NCI-H2227 (cell line): ENCODE data around the gene ATP6V0A1.

ENCODE experiments used
- DNase-seq: peaks from one replicate; lab custom pipeline; 2025; ENCODE audit not compliant: unreplicated experiment; lab: John Stamatoyannopoulos, UW

ATP6V0A1 gene

DNA sequence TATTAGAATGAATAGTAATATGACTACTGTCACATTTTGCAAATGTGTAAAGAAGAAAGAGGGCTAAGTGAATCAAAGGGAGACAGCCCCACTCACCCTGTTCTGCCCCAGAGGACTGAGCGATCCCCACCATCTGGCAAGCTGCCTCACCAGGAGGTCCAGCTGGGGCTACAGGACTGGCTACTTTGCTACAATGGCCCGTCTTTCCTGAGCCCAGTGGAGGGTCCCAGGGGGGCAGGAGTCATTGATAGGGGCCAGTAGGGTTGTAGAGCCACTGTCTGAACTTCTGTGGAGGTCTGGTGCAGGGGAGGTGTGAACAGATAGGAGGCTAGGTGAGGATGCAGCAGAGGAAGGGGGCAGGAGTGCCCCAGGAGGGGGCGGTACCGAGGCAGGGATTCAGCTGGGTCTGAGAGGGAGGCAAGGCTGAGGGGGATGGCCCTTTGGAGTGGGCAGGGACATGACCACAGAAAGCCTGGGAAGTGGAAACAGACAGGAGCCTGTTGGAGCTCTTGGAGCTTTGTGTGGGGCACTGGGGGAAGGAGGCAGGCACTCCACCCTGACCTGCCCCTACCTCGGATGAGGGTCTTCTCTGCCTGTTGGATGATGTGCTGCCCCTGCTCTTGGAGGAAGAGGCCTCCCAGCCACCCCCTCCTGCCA is 97.4 kb downstream of the ATP6V0A1 start:
- peak; percentile 32 for DNase-seq

DNA sequence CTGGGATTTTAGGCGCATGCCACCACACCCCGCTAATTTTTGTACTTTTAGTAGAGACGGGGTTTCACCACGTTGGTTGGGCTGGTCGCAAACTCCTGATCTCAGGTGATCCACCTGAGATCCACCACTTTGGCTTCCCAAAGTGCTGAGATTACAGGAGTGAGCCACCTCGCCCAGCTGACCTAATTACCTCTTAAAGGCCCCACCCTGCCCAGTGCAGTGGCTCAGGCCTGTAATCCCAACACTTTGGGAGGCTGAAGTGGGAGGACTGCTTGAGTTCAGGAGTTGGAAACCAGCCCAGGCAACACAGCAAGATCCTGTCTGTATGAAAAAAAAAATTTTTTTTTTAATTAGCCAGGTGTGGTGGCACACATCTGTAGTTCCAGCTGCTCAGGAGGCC is 100.4 kb downstream of the ATP6V0A1 start:
- DNase-seq, result no peak

DNA sequence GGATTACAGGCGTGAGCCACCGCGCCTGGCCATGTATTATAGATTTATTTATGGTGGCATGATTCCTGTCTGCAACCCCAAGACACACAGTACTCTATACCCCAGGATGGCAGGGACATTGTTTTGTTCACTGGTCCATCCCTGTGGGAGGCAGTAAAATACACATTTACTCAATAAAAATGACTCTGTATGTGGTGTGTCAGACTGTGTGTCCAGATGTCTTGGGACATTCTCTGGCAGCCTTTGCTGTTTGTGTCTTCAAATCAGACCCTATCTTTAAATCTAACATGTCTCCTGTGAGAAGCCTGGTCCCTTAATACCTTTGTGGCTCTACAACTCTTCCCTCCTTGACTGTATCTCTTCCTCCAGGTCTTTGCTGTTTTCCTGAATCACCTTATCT is 101.6 kb downstream of the ATP6V0A1 start:
- DNase-seq, result no peak

DNA sequence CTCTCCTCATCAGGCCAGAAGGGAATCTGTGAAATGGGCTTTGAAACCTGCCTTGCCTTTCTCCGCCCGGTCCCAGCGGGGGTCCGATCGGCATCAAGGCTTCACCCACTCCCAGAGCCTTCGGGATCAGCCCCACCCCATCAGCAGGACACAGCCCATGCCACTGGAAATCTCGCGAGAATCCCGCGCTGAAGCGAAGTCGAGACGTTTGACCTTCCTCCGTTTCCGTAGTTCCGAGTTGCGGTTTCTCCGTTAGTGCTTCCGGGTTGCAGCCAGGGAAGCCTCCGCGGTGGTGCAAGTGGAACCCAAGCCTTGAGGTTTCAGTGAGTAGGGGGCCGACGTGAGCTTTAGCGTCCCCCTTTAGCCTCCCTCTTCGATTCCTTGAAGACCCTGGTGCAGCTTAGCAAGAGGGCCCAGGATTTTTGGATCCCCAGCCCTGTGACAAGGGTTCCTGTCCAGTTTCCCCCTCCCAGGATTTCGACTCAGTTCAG is 103.3 kb downstream of the ATP6V0A1 start, which contains the start of gene COASY:
TSS of gene COASY (plus strand) at position 252 of the 491 bp plus-strand sequence. CDS start 475 bp downstream, outside the sequence.
- DNase-seq, result peak; percentile 99

DNA sequence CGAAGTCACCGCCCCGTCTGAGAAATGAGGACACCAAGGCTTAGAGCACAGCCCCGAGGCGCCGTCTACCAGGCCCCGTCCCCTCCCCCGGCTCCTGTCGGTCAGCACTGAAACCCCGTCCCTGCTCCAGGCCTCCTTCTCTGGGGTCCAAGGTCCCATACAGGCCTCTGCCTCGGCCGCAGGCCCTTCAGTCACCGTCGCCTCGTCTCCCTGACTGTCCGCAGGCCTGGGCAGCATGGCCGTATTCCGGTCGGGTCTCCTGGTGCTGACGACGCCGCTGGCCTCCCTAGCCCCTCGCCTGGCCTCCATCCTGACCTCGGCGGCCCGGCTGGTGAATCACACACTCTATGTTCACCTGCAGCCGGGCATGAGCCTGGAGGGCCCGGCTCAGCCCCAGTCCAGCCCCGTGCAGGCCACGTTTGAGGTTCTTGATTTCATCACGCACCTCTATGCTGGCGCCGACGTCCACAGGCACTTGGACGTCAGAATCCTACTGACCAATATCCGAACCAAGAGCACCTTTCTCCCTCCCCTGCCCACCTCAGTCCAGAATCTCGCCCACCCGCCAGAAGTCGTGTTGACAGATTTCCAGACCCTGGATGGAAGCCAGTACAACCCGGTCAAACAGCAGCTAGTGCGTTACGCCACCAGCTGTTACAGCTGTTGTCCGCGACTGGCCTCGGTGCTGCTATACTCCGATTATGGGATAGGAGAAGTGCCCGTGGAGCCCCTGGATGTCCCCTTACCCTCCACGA is 103.9 kb downstream of the ATP6V0A1 start:
- no peak for DNase-seq

DNA sequence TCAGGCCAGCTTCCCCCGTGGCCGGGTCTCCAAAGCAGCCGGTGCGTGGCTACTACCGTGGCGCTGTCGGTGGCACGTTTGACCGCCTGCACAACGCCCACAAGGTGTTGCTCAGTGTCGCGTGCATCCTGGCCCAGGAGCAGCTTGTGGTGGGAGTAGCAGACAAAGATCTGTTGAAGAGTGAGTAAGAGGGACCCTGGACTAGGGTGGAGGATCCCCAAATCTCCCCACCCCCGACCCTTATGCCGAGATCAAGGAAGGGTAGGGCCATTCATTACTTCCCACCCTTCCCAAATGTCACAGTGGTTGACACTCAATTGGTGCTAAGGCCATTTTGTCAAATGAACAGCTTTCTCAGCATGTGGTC is 104.4 kb downstream of the ATP6V0A1 start:
- DNase-seq, result no peak

DNA sequence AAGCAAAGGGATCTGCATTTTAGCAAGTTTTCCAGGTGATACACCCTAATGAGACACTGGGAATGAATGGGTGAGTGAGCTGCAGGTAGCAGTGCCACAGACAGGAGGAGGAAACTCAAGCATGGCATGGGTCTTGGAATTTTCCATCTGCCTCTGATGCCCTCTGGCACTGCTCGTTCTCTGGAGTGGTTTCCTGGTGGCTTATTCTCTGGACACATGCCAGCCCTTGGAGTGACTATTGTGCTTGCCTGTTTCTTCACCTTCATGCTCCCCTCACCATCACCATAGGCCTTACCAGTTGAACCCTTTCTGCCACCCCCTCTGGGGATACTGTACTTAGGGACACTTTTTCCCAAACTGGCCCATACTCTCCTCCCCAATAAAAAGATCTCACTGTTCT is 104.9 kb downstream of the ATP6V0A1 start:
- no peak for DNase-seq

DNA sequence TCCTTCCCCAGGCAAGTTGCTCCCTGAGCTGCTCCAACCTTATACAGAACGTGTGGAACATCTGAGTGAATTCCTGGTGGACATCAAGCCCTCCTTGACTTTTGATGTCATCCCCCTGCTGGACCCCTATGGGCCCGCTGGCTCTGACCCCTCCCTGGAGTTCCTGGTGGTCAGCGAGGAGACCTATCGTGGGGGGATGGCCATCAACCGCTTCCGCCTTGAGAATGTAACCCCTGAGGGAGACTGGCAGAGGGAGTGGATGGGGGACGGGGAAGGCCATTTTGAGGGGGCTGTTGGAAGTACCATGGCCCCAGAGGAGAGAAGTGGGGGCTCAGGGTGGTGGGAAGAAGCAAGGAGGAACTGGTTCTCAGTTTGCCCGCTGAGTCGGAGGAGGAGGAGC is 105.3 kb downstream of the ATP6V0A1 start:
- DNase-seq, result no peak

DNA sequence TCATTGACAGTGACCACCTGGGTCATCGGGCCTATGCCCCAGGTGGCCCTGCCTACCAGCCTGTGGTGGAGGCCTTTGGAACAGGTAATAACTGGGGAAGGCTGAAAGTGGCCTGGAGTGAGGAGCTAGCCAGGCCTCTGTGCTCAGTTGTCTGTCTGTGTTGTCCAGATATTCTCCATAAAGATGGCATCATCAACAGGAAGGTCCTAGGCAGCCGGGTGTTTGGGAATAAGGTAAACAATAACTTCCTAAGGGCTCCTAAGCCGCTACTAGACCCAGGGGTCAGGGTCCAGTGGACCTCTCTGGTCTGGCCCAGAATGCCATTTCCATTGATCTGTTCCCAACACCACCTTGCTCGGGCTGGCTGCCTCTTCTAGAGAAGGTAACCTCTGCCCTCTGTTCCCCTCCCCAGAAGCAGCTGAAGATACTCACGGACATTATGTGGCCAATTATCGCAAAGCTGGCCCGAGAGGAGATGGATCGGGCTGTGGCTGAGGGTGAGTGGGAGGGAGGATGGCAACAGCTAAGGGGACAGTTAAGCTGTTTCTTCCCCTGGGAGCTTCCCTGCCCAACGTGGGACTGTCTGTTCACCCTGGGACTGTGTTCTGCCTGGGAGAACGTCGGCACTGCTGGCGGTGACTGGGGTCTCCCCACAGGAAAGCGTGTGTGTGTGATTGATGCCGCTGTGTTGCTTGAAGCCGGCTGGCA is 106.3 kb downstream of the ATP6V0A1 start:
- no peak for DNase-seq

DNA sequence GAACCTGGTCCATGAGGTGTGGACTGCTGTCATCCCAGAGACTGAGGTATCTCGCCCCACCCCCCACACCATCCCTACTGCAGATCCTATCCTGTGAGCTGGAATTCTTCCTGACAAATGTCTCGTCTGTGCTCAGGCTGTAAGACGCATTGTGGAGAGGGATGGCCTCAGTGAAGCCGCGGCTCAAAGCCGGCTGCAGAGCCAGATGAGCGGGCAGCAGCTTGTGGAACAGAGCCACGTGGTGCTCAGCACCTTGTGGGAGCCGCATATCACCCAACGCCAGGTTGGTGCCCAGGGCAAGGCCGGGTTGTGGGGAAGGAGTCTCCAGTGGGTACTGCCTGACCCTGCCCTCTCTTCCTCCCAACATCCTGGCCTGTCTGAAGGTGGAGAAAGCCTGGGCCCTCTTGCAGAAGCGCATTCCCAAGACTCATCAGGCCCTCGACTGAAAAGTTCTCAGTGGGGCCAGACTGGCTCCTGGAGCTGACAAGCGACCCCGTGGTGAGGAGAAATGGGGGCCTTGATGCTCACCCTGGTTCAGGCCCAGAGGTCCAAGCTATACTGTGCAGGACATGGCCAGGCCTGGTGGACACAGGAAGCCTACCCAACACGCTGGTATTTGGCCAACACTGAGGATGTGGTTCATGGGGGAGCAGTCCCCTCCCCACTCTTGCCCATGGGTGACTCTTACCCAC is 107.0 kb downstream of the ATP6V0A1 start:
- no peak for DNase-seq

DNA sequence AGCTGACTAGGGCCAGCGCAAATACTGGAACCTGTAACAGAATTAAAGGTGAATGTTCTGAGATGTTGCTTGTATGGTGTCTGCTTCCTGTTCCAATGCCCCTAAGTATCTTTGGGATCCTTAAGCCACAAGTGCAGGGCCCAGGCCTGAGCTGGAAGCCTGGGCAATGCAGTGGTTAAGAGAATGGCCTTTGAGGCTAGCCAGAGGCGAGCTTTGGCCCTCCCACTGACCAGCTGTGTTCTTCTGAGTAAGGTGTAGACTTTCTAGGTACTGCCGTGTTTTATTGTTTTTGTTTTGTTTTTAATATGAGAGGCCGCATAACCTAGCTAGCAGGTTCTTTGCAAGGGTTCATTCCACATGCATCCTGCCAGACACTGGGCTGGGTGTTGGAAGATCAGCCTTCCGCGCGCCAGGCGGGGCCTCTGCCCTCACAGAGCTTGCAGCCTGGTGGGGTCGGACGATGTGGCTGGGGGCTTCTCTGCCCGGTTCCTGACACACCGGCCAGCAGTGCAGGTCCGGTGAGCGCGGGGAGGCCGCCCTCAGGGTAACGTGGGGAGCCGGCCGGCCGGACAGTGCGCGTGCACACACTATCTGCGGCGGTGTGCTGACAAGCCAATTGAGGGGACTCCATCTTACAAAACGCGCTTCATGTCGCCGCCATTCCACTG is 107.7 kb downstream of the ATP6V0A1 start:
- peak; percentile 64 for DNase-seq

DNA sequence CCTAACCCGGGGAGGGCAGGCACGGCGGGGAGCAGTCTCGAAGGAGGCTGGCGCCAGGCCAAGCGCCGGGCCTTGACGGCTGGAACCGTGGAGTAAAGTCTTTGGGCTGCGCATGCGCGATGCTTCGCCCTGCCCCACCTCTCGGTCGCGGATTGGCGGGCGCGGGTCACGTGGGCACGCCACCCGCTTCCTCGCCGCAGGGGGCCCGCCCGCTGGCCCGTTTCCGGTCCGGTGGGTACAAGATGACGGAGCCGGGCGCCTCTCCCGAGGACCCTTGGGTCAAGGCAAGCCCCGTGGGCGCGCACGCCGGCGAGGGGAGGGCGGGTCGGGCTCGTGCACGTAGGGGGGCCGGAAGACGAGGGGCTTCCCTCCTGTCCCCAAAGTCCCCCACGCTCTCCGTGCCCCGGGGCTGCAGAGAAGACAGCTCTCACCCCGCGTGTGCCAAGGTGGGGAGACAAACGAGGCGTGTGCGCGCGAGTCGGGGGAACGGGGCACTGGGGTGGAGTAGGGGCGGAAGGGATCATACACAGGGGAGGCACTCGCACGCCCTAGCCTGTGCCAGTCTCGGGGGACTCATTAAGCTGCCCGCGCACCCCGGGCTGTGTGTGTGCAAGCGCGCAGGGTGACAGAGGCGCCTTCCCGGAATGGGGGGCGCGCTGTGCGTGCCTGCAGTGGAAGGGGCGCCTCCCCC is 108.3 kb downstream of the ATP6V0A1 start, which contains the start of gene MLX:
TSS of gene MLX (plus strand) at position 218 of the 691 bp plus-strand sequence. CDS start at position 243, 25 bp downstream.
- peak; percentile 98 for DNase-seq

DNA sequence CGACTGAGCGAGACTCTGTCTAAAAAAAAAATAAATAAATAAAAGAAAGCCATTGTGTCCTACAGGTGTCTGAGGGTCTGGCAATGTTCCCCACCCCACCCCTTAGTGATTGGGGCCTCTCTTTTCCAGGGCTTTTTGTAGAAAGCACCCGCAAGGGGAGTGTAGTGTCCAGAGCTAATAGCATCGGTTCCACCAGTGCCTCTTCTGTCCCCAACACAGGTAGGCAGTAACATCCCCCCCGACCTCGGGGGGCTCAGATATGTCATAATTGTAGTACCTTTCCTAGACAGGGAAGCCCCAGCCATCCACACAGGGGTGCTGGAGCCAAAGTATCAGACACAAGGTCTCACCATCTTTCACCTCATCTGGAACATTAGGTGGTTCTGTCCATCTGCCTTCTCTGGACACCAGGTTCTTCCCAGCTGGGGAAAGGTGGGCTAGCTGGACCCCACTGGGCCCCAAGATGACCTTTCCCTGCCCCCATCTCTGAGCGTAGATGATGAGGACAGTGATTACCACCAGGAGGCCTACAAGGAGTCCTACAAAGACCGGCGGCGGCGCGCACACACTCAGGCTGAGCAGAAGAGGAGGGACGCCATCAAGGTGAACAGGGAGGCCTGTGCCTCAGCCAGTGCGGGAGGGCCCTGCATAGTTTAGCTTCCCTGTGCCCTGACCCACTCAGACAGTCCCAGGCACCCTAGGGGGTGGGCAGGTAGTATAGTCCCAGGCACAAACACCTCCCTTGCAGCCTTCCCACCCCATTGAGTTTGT is 109.8 kb downstream of the ATP6V0A1 start:
- DNase-seq, result no peak

DNA sequence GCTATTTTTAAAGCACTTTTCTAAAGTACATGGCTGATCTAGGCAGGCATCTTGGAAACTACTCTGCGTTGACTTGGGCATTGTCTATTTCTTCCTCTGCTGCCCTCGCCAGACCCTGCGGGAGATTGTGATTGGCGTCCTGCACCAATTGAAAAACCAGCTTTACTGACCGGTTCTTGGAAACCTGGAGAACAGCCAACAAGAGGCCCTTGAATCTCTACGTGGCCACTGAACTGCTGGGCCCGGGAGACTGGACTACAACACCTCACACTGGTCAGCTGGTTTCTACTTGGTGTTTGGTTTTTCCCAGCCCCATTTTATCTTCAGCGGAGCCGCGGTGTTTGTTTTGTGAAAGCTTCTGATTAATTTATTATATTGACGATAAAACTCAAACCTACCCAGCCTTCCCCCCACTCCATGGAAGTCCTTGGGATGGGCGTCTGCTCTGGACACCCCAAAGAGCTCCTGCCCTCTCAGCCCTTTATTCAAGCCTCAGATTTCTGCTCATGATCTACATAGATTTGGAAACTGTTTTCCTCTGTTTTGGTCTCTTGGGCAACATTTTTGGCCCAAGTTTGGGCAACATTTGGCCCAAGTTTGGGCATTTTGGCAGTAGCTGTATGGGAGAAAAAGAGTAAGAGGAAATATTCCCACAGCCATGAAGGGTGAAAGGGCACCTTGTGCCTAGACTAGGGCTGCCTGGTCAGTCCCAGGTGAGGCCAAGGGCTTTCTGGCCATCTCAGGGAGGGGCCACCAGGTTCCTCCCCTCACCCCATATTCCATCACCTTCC is 113.0 kb downstream of the ATP6V0A1 start:
- peak; percentile 50 for DNase-seq
